Pancreas (tissue), 10 donors: Measurements from ENCODE around the gene OCA2. TPM values are rescaled to one million over a fixed set of nuclear protein-coding genes. Genes with fewer than 3 reads are reported as not detected.
"Not testable (repeated sequence)": the region's sequence is repeated elsewhere in the genome, so short reads cannot be mapped to it uniquely, and the experiment has no call there.

Experiments
- ATAC-seq, 4 donors: fragments of 200-7000 bp; cut with Tn5 transposase; one replicate each; pipeline versions ENCODE4 v1.8.0 to v1.9.1; 2020; ENCODE audit warnings: mild to moderate bottlenecking in 4 of 4, moderate library complexity in 4 of 4
- DNase-seq, 6 donors: peaks; one replicate each; pipeline ENCODE4 v3.0.0-alpha.2; 2020
- FAIRE-seq: peaks from 2 replicates; lab custom pipeline; 2012; peaks lifted over from hg19 to GRCh38; lab: Jason Lieb, UNC
- H3K27ac ChIP-seq, 4 donors: fragments of 200-600 bp; sonication (generic); 1 replicate in 3 of 4; 2 replicates in 1 of 4; pipeline versions ENCODE4 v1.5.0 to v1.8.0; 2020
- H3K27me3 ChIP-seq, 4 donors: fragments of 200-600 bp; one replicate each; pipeline ENCODE4 v1.8.0; 2021
- H3K36me3 ChIP-seq, 3 donors: fragments of 200-600 bp; sonication (generic) in 1 of 3; one replicate each; pipeline versions ENCODE4 v1.5.0 to v1.8.0; 2020 to 2021
- H3K4me1 ChIP-seq, 3 donors: fragments of 200-600 bp; one replicate each; pipeline ENCODE4 v1.8.0; 2021
- H3K4me3 ChIP-seq, 4 donors: fragments of 200-600 bp; sonication (generic) in 2 of 4; one replicate each; pipeline versions ENCODE4 v1.5.0 to v1.8.0; 2020 to 2021
- H3K9me3 ChIP-seq, 4 donors: fragments of 200-600 bp; one replicate each; pipeline ENCODE4 v1.8.0; 2021
- CTCF ChIP-seq, 4 donors: fragments of 200-600 bp; sonication (generic) in 3 of 4; IDR thresholded peaks; one replicate each; pipeline versions ENCODE4 v1.5.0 to v1.8.0; 2021; ENCODE audit warnings: antibody characterized with exemption in 4 of 4
- WGBS, 2 donors: extraction: QIAGEN DNeasy Blood & Tissue Kit; methylation state at CpG; one replicate each; pipeline ENCODE4 v1.1.7; 2013; 5-methylcytosine and 5-hydroxymethylcytosine counted together
- intact Hi-C, 3 donors: fragments of 100-400 bp; cut with DNase I; formaldehyde crosslinking; loops; one replicate each; pipeline versions ENCODE4 v1.11.1 to v1.14.2; 2022
- polyA plus RNA-seq, 2 donors: library from polyadenylated mRNA; stranded (reverse); fragments of 200-250 nt; gene quantifications; one replicate each; pipeline ENCODE4 v1.2.3, GENCODE V29; 2013
- total RNA-seq, 6 donors: library from RNA; stranded (reverse); fragmentation: NEBNext Ultra II Directional in 4 of 6; extraction: Animal tissue kit (Norgen Biotek cat#: 25700) in 4 of 6; gene quantifications; one replicate each; pipeline versions ENCODE4 v1.2.1 to v1.2.4, GENCODE V29; 2021 to 2023
- donor health status: healthy with polysubstance abuse.
- donor health status: DM: no; HTN: no; CAD: no; lungs with moderate emphysema.
- donor health status: DM: no; HTN: no; CAD: no.
- donor health status: control.
- donor health status: control.
- donor health status: Bipolar disorder and iron deficiency.
- donor health status: DM: yes; HTN: yes; CAD: no.
- donor health status: DM: no; HTN: no; CAD: no.
- donor health status: DM: no; HTN: no; CAD: no.
- donor health status: DM: yes; HTN: yes; CAD: no.

OCA2 gene
- total and polyA plus RNA-seq, 8 donors, result 0.12 to 0.31 (median 0.18) TPM; not detected in 4

GRCh38 chr15:27767918-27768640 lies 331.0 kb downstream of the OCA2 start:
- FAIRE-seq, result no peak

GRCh38 chr15:27767430-27767829 lies 331.7 kb downstream of the OCA2 start:
- H3K27ac ChIP-seq, H3K4me1 ChIP-seq, H3K27me3 ChIP-seq, FAIRE-seq, H3K36me3 ChIP-seq, intact Hi-C loops, H3K9me3 ChIP-seq, ATAC-seq, DNase-seq, H3K4me3 ChIP-seq: not testable (repeated sequence)

More at GRCh38 chr15:27767918-27768640, 331.0 kb downstream of the OCA2 start:
- no peak overlapping the region for H3K27ac ChIP-seq
- no peaks in the 10 kb centered on the region for H3K9me3 ChIP-seq
- ATAC-seq (no peak), DNase-seq (no peak)
- no peaks in the 10 kb centered on the region for H3K4me1 ChIP-seq
- no peaks in the 10 kb centered on the region for H3K36me3 ChIP-seq
- no peaks in the 10 kb centered on the region for H3K27me3 ChIP-seq
- intact Hi-C loops, result no loop called here
- 64 to 68% methylated on average over 14 of the region's 14 CpGs for WGBS, 2 donors
- no peak for TF ChIP-seq CTCF (IDR thresholded peaks at IDR 0.05)
- H3K4me3 ChIP-seq, result no peak overlapping the region

- H3K27ac ChIP-seq, result no peak overlapping the region
- no peak for FAIRE-seq
- TF ChIP-seq CTCF (IDR thresholded peaks at IDR 0.05), result no peak
- H3K4me3 ChIP-seq, result no peak overlapping the region
- H3K27me3 ChIP-seq, result no peaks in the 10 kb centered on the region
- 83 to 95% methylated on average over 3 of the region's 3 CpGs for WGBS, 2 donors
- H3K4me1 ChIP-seq, result no peaks in the 10 kb centered on the region
- ATAC-seq, result no peak
- no peaks in the 10 kb centered on the region for H3K9me3 ChIP-seq
- no peak for DNase-seq
- no peaks in the 10 kb centered on the region for H3K36me3 ChIP-seq
- intact Hi-C loops, result no loop called here
These were observed 334.8 kb downstream of the OCA2 start for GRCh38 chr15:27764339-27764738.

GRCh38 chr15:27763514-27763913 lies 335.6 kb downstream of the OCA2 start:
- no peak for ATAC-seq

DNA sequence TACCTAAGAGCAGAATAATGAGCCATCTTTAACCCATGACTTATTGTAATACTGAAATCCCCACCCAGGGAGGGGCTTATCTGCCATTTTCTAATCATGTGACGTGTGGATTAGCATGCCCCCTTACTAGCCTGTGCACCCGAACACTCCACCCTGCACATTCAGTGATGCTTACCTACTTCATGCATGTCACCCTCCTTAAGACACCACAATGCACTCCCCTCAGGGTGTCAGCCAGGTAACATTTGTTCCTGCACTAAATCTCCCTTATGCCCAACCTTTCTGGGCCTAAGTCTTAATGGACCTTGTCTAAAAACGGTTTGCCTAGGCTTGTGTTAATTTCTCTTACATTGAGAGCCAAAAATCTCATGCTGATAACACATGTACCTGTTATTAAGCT lies 336.6 kb downstream of the OCA2 start:
- H3K4me3 ChIP-seq, result no peak overlapping the region
- no peak overlapping the region for H3K27ac ChIP-seq
- no peaks in the 10 kb centered on the region for H3K9me3 ChIP-seq
- no peaks in the 10 kb centered on the region for H3K36me3 ChIP-seq
- FAIRE-seq (no peak), ATAC-seq (no peak), DNase-seq (no peak)
- H3K4me1 ChIP-seq, result no peaks in the 10 kb centered on the region
- 63 to 68% methylated on average over 3 of the region's 3 CpGs for WGBS, 2 donors
- TF ChIP-seq CTCF (IDR thresholded peaks at IDR 0.05), result no peak
- no peaks in the 10 kb centered on the region for H3K27me3 ChIP-seq
- intact Hi-C loops, result no loop called here

More at GRCh38 chr15:27763514-27763913, 335.6 kb downstream of the OCA2 start:
- DNase-seq (no peak), FAIRE-seq (no peak)
- no peaks in the 10 kb centered on the region for H3K4me1 ChIP-seq
- no peak overlapping the region for H3K4me3 ChIP-seq
- no peaks in the 10 kb centered on the region for H3K36me3 ChIP-seq
- H3K9me3 ChIP-seq, result no peaks in the 10 kb centered on the region
- no peak for TF ChIP-seq CTCF (IDR thresholded peaks at IDR 0.05)
- 91 to 95% methylated on average over 3 of the region's 3 CpGs for WGBS, 2 donors
- intact Hi-C loops, result no loop called here
- H3K27me3 ChIP-seq, result no peaks in the 10 kb centered on the region
- H3K27ac ChIP-seq, result no peak overlapping the region
